RPMI7951 (cell line): ENCODE data around the gene LEKR1. TPM values are rescaled to one million over a fixed set of nuclear protein-coding genes. Genes with fewer than 3 reads are reported as not detected.
"Not testable (repeated sequence)": the region's sequence is repeated elsewhere in the genome, so short reads cannot be mapped to it uniquely, and the experiment has no call there.

ENCODE experiments used
- DNase-seq: peaks from one replicate; pipeline ENCODE4 v3.0.0-alpha.2; 2012; ENCODE audit warnings: low read depth
- total RNA-seq: library from RNA; depleted of rRNA; stranded (reverse); fragments of >200 nt; shearing (Covaris generic); gene quantifications from 2 replicates; pipeline ENCODE4 v1.2.3, GENCODE V29; 2014

LEKR1 gene
- total RNA-seq, 1 experiment from 2014 or later: 1.8 TPM

- DNase-seq: no peak
These were observed 19.5 kb upstream of the LEKR1 start for GRCh38 chr3:156806698-156807097.

GRCh38 chr3:156808025-156808424 lies 18.1 kb upstream of the LEKR1 start:
- DNase-seq: peak; percentile 47

- peak; percentile 93 for DNase-seq
These were observed 14.9 kb upstream of the LEKR1 start for GRCh38 chr3:156811089-156811862.

GRCh38 chr3:156812521-156813335 lies 13.4 kb upstream of the LEKR1 start:
- DNase-seq: peak; percentile 83

- no peak for DNase-seq
These were observed 11.9 kb upstream of the LEKR1 start for GRCh38 chr3:156814295-156814694.

- DNase-seq: peak; percentile 94
These were observed 9.9 kb upstream of the LEKR1 start for GRCh38 chr3:156816091-156816793.

- DNase-seq: peak; percentile 99
These were observed 9.1 kb upstream of the LEKR1 start for GRCh38 chr3:156816794-156817645.

- no peak for DNase-seq
These were observed 8.4 kb upstream of the LEKR1 start for GRCh38 chr3:156817646-156818272.

GRCh38 chr3:156818273-156818651 lies 7.9 kb upstream of the LEKR1 start:
- peak; percentile 38 for DNase-seq

GRCh38 chr3:156818890-156819289 lies 7.3 kb upstream of the LEKR1 start:
- peak; percentile 90 for DNase-seq

- DNase-seq: no peak
These were observed 6.1 kb upstream of the LEKR1 start for GRCh38 chr3:156819842-156820691.

GRCh38 chr3:156820692-156821080 lies 5.5 kb upstream of the LEKR1 start:
- DNase-seq: no peak

- DNase-seq: not testable (repeated sequence)
These were observed 3.4 kb upstream of the LEKR1 start for GRCh38 chr3:156822626-156823260.

- DNase-seq: no peak
These were observed 384 bp upstream of the LEKR1 start for GRCh38 chr3:156825795-156826143.

GRCh38 chr3:156826896-156827882 lies 1.0 kb downstream of the LEKR1 start:
- no peak for DNase-seq

- DNase-seq: no peak
These were observed 4.9 kb downstream of the LEKR1 start for GRCh38 chr3:156831006-156831405.

- no peak for DNase-seq
These were observed 8.3 kb downstream of the LEKR1 start for GRCh38 chr3:156834435-156834834.

GRCh38 chr3:156834962-156835535 lies 8.9 kb downstream of the LEKR1 start:
- DNase-seq: no peak
